NCI-H69 (cell line): ENCODE data around the gene PPHLN1.
"Not testable (repeated sequence)": the region's sequence is repeated elsewhere in the genome, so short reads cannot be mapped to it uniquely, and the experiment has no call there.

ENCODE experiments used
- DNase-seq: peaks from one replicate; lab custom pipeline; 2025; lab: John Stamatoyannopoulos, UW

The PPHLN1 gene

GRCh38 chr12:42322567-42322966 lies 3.4 kb upstream of the PPHLN1 start:
- DNase-seq = no peak

GRCh38 chr12:42323856-42324255 lies 2.1 kb upstream of the PPHLN1 start:
- no peak for DNase-seq

- no peak for DNase-seq
These were observed 678 bp upstream of the PPHLN1 start for GRCh38 chr12:42325326-42325652.

- peak; percentile 64 for DNase-seq
These were observed 717 bp downstream of the PPHLN1 start for GRCh38 chr12:42326541-42327226.

- DNase-seq = no peak
These were observed 1.2 kb downstream of the PPHLN1 start for GRCh38 chr12:42327227-42327590.

GRCh38 chr12:42330097-42330496 lies 4.1 kb downstream of the PPHLN1 start:
- DNase-seq = not testable (repeated sequence)

- DNase-seq = peak; percentile 69
These were observed 6.6 kb downstream of the PPHLN1 start for GRCh38 chr12:42332301-42333285.

GRCh38 chr12:42336286-42336685 lies 10.3 kb downstream of the PPHLN1 start:
- DNase-seq = no peak

GRCh38 chr12:42338280-42338679 lies 12.3 kb downstream of the PPHLN1 start:
- DNase-seq = no peak

- DNase-seq = no peak
These were observed 16.1 kb downstream of the PPHLN1 start for GRCh38 chr12:42342028-42342427.

GRCh38 chr12:42343721-42344120 lies 17.8 kb downstream of the PPHLN1 start:
- no peak for DNase-seq

GRCh38 chr12:42346403-42347002 lies 20.5 kb downstream of the PPHLN1 start:
- no peak for DNase-seq

GRCh38 chr12:42349119-42350020 lies 23.4 kb downstream of the PPHLN1 start:
- not testable (repeated sequence) for DNase-seq

GRCh38 chr12:42350021-42350407 lies 24.0 kb downstream of the PPHLN1 start:
- not testable (repeated sequence) for DNase-seq

- no peak for DNase-seq
These were observed 30.4 kb downstream of the PPHLN1 start for GRCh38 chr12:42356344-42356743.

GRCh38 chr12:42360747-42361403 lies 34.9 kb downstream of the PPHLN1 start:
- DNase-seq = no peak

GRCh38 chr12:42361909-42362646 lies 36.1 kb downstream of the PPHLN1 start:
- no peak for DNase-seq

- no peak for DNase-seq
These were observed 36.8 kb downstream of the PPHLN1 start for GRCh38 chr12:42362647-42363260.

- no peak for DNase-seq
These were observed 38.7 kb downstream of the PPHLN1 start for GRCh38 chr12:42364692-42365091.

- DNase-seq = no peak
These were observed 39.5 kb downstream of the PPHLN1 start for GRCh38 chr12:42365486-42365885.
